Naive B cell (primary cell): ENCODE measurements around the gene C15orf62. TPM values are rescaled to one million over a fixed set of nuclear protein-coding genes. Genes with fewer than 3 reads are reported as not detected.

Experiments
- ATAC-seq, 2 donors: fragments of 150-1000 bp; cut with Tn5 transposase; 2 replicates each; pipeline ENCODE4 v1.10.0; 2021; ENCODE audit warnings: low read depth in 2 of 2, mild to moderate bottlenecking in 2 of 2, moderate library complexity in 2 of 2
- DNase-seq: peaks from one replicate; pipeline ENCODE4 v3.0.0; 2022
- H3K27ac Mint-ChIP-seq, 6 donors: one replicate each; pipeline ENCODE4 v1.8.0; 2020 to 2022; ENCODE audit warnings: mild to moderate bottlenecking in 6 of 6, mixed read lengths in 6 of 6, moderate library complexity in 5 of 6, inconsistent platforms in 2 of 6
- H3K27me3 Mint-ChIP-seq, 3 donors: one replicate each; pipeline ENCODE4 v1.8.0; 2021 to 2022; ENCODE audit warnings: mixed read lengths in 3 of 3, mild to moderate bottlenecking in 1 of 3
- H3K36me3 Mint-ChIP-seq, 2 donors: one replicate each; pipeline ENCODE4 v1.8.0; 2020 to 2022; ENCODE audit warnings: mixed read lengths in 2 of 2, inconsistent platforms in 1 of 2, mild to moderate bottlenecking in 1 of 2
- H3K4me1 Mint-ChIP-seq, 3 donors: one replicate each; pipeline ENCODE4 v1.8.0; 2020 to 2022; ENCODE audit warnings: mixed read lengths in 3 of 3, inconsistent platforms in 1 of 3, mild to moderate bottlenecking in 1 of 3, moderate library complexity in 1 of 3
- H3K4me3 Mint-ChIP-seq, 8 donors: one replicate each; pipeline ENCODE4 v1.8.0; 2020 to 2022; ENCODE audit warnings: mild to moderate bottlenecking in 8 of 8, mixed read lengths in 8 of 8, moderate library complexity in 8 of 8, inconsistent platforms in 2 of 8
- H3K9me3 Mint-ChIP-seq, 7 donors: one replicate each; pipeline ENCODE4 v1.8.0; 2020 to 2022; ENCODE audit warnings: mixed read lengths in 7 of 7, mild to moderate bottlenecking in 5 of 7, inconsistent platforms in 2 of 7, moderate library complexity in 1 of 7
- polyA plus RNA-seq, 6 donors: library from polyadenylated mRNA; unstranded; fragments of 300-500 nt; fragmentation: Illumina TruSeq; gene quantifications; one replicate each; pipeline ENCODE4 v1.2.3, GENCODE V29; 2021; ENCODE audit warnings: low read depth in 6 of 6

Gene C15orf62
- polyA plus RNA-seq, 6 donors from 2014 or later: 0.20 to 1.1 (median 0.49) TPM; not detected in 2

DNA sequence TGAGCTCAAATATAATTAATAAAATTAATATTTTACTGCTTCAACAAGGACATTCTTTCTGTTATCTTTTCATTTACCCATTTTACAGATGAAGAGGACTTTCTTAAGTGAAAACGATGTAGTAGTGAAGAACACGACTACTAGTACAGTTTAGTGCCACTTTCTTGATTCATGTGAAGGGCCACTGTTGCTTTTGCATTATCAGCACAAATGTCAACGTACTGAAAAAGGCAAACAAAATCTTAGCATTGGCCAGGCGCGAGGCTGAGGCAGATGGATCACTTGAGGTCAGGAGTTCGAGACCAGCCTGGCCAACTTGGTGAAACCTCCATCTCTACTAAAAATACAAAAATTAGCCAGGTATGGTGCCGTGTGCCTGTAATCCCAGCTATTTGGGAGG, 49.3 kb downstream of the C15orf62 start:
- no peak for DNase-seq
- no peaks in the 10 kb centered on the region for H3K4me1 Mint-ChIP-seq

DNA sequence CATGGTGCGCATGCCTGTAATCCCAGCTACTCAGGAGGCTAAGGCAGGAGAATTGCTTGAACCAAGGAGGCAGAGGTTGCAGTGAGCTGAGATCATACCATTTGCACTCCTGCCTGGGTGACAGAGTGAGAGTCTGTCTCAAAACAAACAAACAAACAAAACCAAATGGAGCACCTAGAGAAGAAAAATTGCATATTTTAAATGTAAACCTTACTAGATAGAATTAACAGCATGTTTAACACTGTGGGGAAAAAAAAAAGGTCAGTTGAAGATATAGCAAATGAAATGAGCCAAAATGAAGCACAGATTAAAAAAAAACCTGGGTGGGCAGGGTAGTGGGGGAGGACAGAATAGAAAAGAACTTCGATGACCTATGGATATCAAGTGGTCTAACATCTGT, 51.4 kb downstream of the C15orf62 start:
- ATAC-seq (no peak), DNase-seq (no peak)
- Mint-ChIP-seq H3K4me3 (no peak overlapping the region), H3K9me3 (peaks cover 0 to 2% (median 0%) of the 10 kb centered on the region in 7 donors), H3K36me3 (no peaks in the 10 kb centered on the region), H3K4me1 (no peaks in the 10 kb centered on the region), H3K27ac (no peak overlapping the region), H3K27me3 (no peaks in the 10 kb centered on the region)

More for the DNA sequence above, 49.3 kb downstream of the C15orf62 start:
- peaks cover 0 to 2% (median 0%) of the 10 kb centered on the region in 7 donors for H3K9me3 Mint-ChIP-seq
- no peaks in the 10 kb centered on the region for H3K27me3 Mint-ChIP-seq
- ATAC-seq: no peak
- H3K4me3 Mint-ChIP-seq: no peak overlapping the region
- peaks cover 0 to 12% of the 10 kb centered on the region in 2 donors for H3K36me3 Mint-ChIP-seq
- H3K27ac Mint-ChIP-seq: no peak overlapping the region

Other genes starting within 250 kb of the C15orf62 start
- 100 to 1,000 TPM; 199 to 261 (median 219) TPM for gene CCDC32, start 204.9 kb upstream of the C15orf62 start, polyA plus RNA-seq
- gene RPUSD2, start 200.7 kb upstream of the C15orf62 start, polyA plus RNA-seq: 10 to 100 TPM; 18.0 to 29.3 (median 25.6) TPM
- 1 to 10 TPM in 5 of 6 donors, under 1 TPM in 1; 0.96 to 2.1 (median 1.5) TPM for gene KNL1, start 175.7 kb upstream of the C15orf62 start, polyA plus RNA-seq
- 1 to 10 TPM in 2 of 6 donors, under 1 TPM in 3, not detected in 1; 0.28 to 1.8 (median 0.85) TPM for gene RAD51, start 74.8 kb upstream of the C15orf62 start, polyA plus RNA-seq
- 10 to 100 TPM; 10.7 to 17.2 (median 12.1) TPM for gene RMDN3, start 14.7 kb upstream of the C15orf62 start, polyA plus RNA-seq
- gene GCHFR, start 5.9 kb upstream of the C15orf62 start, polyA plus RNA-seq: 10 to 100 TPM; 22.8 to 40.4 (median 27.6) TPM
- 10 to 100 TPM in 5 of 6 donors, 1 to 10 TPM in 1; 9.5 to 27.7 (median 12.9) TPM for gene ZFYVE19, start 37.1 kb downstream of the C15orf62 start, polyA plus RNA-seq
- gene DNAJC17, start 37.5 kb downstream of the C15orf62 start, polyA plus RNA-seq: 10 to 100 TPM; 13.7 to 45.8 (median 28.7) TPM
- not detected for gene PPP1R14D, start 58.7 kb downstream of the C15orf62 start, polyA plus RNA-seq
- gene SPINT1, start 74.1 kb downstream of the C15orf62 start, polyA plus RNA-seq: 1 to 10 TPM; 3.8 to 7.0 (median 5.4) TPM
- gene RHOV, start 104.3 kb downstream of the C15orf62 start, polyA plus RNA-seq: not detected
- 10 to 100 TPM; 21.2 to 33.6 (median 23.5) TPM for gene VPS18, start 124.5 kb downstream of the C15orf62 start, polyA plus RNA-seq
- gene DLL4, start 159.4 kb downstream of the C15orf62 start, polyA plus RNA-seq: not detected
- under 1 TPM in 2 of 6 donors, not detected in 4; 0.22 to 0.73 TPM for gene CHAC1, start 183.5 kb downstream of the C15orf62 start, polyA plus RNA-seq